WTC11 (cell line): ENCODE measurements around the gene TAPT1. TPM values are rescaled to one million over a fixed set of nuclear protein-coding genes. Genes with fewer than 3 reads are reported as not detected.

Experiments
- ATAC-seq: fragments of 200-7000 bp; cut with Tn5 transposase; 2 replicates; pipeline ENCODE4 v1.10.0; 2021; ENCODE audit warnings: mild to moderate bottlenecking, moderate library complexity
- CTCF ChIA-PET: fragments of 300-600 bp; sonication (Branson Sonifier 250); formaldehyde crosslinking; loops from one replicate; lab custom pipeline; 2021; ENCODE audit warnings: antibody characterized with exemption; lab: Charles Lee
- POLR2A ChIA-PET: fragments of 350-600 bp; sonication (Branson Sonifier 250); formaldehyde crosslinking; loops from one replicate; lab custom pipeline; 2021; ENCODE audit warnings: antibody characterized with exemption; lab: Charles Lee
- DNase-seq: peaks from one replicate; pipeline ENCODE4 v3.0.0; 2021; ENCODE audit warnings: low spot score
- H3K27ac Mint-ChIP-seq: 2 replicates; pipeline ENCODE4 v1.8.0; 2021; ENCODE audit warnings: mixed read lengths
- H3K27me3 Mint-ChIP-seq: 2 replicates; pipeline ENCODE4 v1.8.0; 2021; ENCODE audit warnings: low read depth, mild to moderate bottlenecking, moderate library complexity, mixed read lengths
- H3K36me3 Mint-ChIP-seq: 2 replicates; pipeline ENCODE4 v1.8.0; 2021; ENCODE audit warnings: mixed read lengths
- H3K4me1 Mint-ChIP-seq: 2 replicates; pipeline ENCODE4 v1.8.0; 2022; ENCODE audit warnings: mixed read lengths
- H3K4me3 Mint-ChIP-seq: 2 replicates; pipeline ENCODE4 v1.8.0; 2021; ENCODE audit warnings: mild to moderate bottlenecking, moderate library complexity, mixed read lengths
- H3K9me3 Mint-ChIP-seq: 2 replicates; pipeline ENCODE4 v1.8.0; 2021; ENCODE audit warnings: mixed read lengths
- AFF4 ChIP-seq: sonication (generic); formaldehyde crosslinking; IDR thresholded peaks from 2 replicates; pipeline ENCODE4 v1.8.1; 2023; ENCODE audit warnings: mild to moderate bottlenecking, missing genetic modification reagents, borderline replicate concordance
- ATF1 ChIP-seq: sonication (generic); formaldehyde crosslinking; IDR thresholded peaks from 2 replicates; pipeline ENCODE4 v1.8.1; 2023; ENCODE audit warnings: mild to moderate bottlenecking, moderate library complexity, missing genetic modification reagents
- E2F1 ChIP-seq: sonication (generic); formaldehyde crosslinking; IDR thresholded peaks from 2 replicates; pipeline ENCODE4 v1.8.0; 2022; ENCODE audit warnings: mild to moderate bottlenecking, missing genetic modification reagents
- ELF4 ChIP-seq: sonication (generic); formaldehyde crosslinking; IDR thresholded peaks from 2 replicates; pipeline ENCODE4 v1.8.1; 2022; ENCODE audit warnings: low read depth, mild to moderate bottlenecking, moderate library complexity, missing genetic modification reagents
- ERG ChIP-seq: fragments of 250-450 bp; sonication (Bioruptor Pico); IDR thresholded peaks from 2 replicates; pipeline ENCODE4 v1.8.0; 2021; ENCODE audit warnings: mild to moderate bottlenecking
- GABPB1 ChIP-seq: sonication (generic); formaldehyde crosslinking; IDR thresholded peaks from 2 replicates; pipeline ENCODE4 v1.8.1; 2023; ENCODE audit warnings: mild to moderate bottlenecking, missing genetic modification reagents
- KAT7 ChIP-seq: sonication (generic); formaldehyde crosslinking; IDR thresholded peaks from 2 replicates; pipeline ENCODE4 v1.8.1; 2023; ENCODE audit warnings: missing genetic modification reagents, mild to moderate bottlenecking, borderline replicate concordance
- PREB ChIP-seq: sonication (generic); formaldehyde crosslinking; IDR thresholded peaks from 2 replicates; pipeline ENCODE4 v1.8.1; 2022; ENCODE audit warnings: mild to moderate bottlenecking, missing genetic modification reagents, moderate library complexity, borderline replicate concordance
- STAT6 ChIP-seq: sonication (generic); formaldehyde crosslinking; conservative IDR thresholded peaks from 2 replicates; pipeline ENCODE4 v1.8.1; 2023; ENCODE audit warnings: mild to moderate bottlenecking, low read depth, missing genetic modification reagents, moderate library complexity
- TCF7 ChIP-seq: sonication (generic); formaldehyde crosslinking; IDR thresholded peaks from 2 replicates; pipeline ENCODE4 v1.8.0; 2022; ENCODE audit warnings: mild to moderate bottlenecking, low read depth, missing genetic modification reagents, moderate library complexity
- USF2 ChIP-seq: sonication (generic); formaldehyde crosslinking; IDR thresholded peaks from 2 replicates; pipeline ENCODE4 v1.8.1; 2023; ENCODE audit warnings: mild to moderate bottlenecking, missing genetic modification reagents, moderate library complexity
- ZNF121 ChIP-seq: sonication (generic); formaldehyde crosslinking; IDR thresholded peaks from 2 replicates; pipeline ENCODE4 v1.8.0; 2023; ENCODE audit warnings: missing genetic modification reagents
- ZNF512 ChIP-seq: sonication (generic); formaldehyde crosslinking; IDR thresholded peaks from 2 replicates; pipeline ENCODE4 v1.8.1; 2022; ENCODE audit warnings: missing genetic modification reagents, borderline replicate concordance
- total RNA-seq: library from RNA; stranded (reverse); gene quantifications from 3 replicates; pipeline ENCODE4 v1.2.3, GENCODE V29; 2021

TAPT1 gene
- total RNA-seq, 1 experiment from 2014 or later, result 12.4 TPM

GRCh38 chr4:16113741-16114140, 112.5 kb downstream of the TAPT1 start:
- H3K4me3 Mint-ChIP-seq, result no peak overlapping the region
- no peaks in the 10 kb centered on the region for H3K36me3 Mint-ChIP-seq
- H3K9me3 Mint-ChIP-seq, result no peaks in the 10 kb centered on the region
- H3K27ac Mint-ChIP-seq, result no peak overlapping the region
- peaks cover 3% of the 10 kb centered on the region; the same call in 1 of the 2 replicates for H3K27me3 Mint-ChIP-seq
- DNase-seq (no peak), ATAC-seq (no peak)
- CTCF ChIA-PET, result no interaction called here
- H3K4me1 Mint-ChIP-seq, result no peaks in the 10 kb centered on the region
- TF ChIP-seq ERG (CRISPR knock-in tag), result no peak
- POLR2A ChIA-PET, result no interaction called here

GRCh38 chr4:16111533-16111932, 114.7 kb downstream of the TAPT1 start:
- H3K4me3 Mint-ChIP-seq, result no peak overlapping the region

GRCh38 chr4:16110661-16111290, 115.5 kb downstream of the TAPT1 start:
- ChIA-PET CTCF (no interaction called here), POLR2A (no interaction called here)
- H3K9me3 Mint-ChIP-seq, result no peaks in the 10 kb centered on the region
- H3K27ac Mint-ChIP-seq, result no peak overlapping the region
- H3K4me3 Mint-ChIP-seq, result no peak overlapping the region
- peaks cover 11% of the 10 kb centered on the region; the same call in 1 of the 2 replicates for H3K27me3 Mint-ChIP-seq
- H3K4me1 Mint-ChIP-seq, result no peaks in the 10 kb centered on the region
- DNase-seq (no peak), ATAC-seq (no peak)
- no peaks in the 10 kb centered on the region for H3K36me3 Mint-ChIP-seq
- TF ChIP-seq ATF1 (no peak), KAT7 (CRISPR knock-in tag) (no peak), ZNF512 (CRISPR knock-in tag) (no peak), USF2 (CRISPR knock-in tag) (no peak), E2F1 (CRISPR knock-in tag) (no peak), ELF4 (CRISPR knock-in tag) (no peak), PREB (no peak), ZNF121 (CRISPR knock-in tag) (no peak), STAT6 (no peak)

More at GRCh38 chr4:16111533-16111932, 114.7 kb downstream of the TAPT1 start:
- Mint-ChIP-seq H3K4me1 (no peaks in the 10 kb centered on the region), H3K27ac (no peak overlapping the region), H3K9me3 (no peaks in the 10 kb centered on the region), H3K36me3 (no peaks in the 10 kb centered on the region), H3K27me3 (peaks cover 11% of the 10 kb centered on the region; the same call in 1 of the 2 replicates)
- TF ChIP-seq TCF7 (CRISPR knock-in tag) (no peak), GABPB1 (CRISPR knock-in tag) (0 out of 2 replicates have a peak, but pooled peaks have one; percentile 26), AFF4 (no peak)
- DNase-seq, result no peak
- ChIA-PET POLR2A (no interaction called here), CTCF (no interaction called here)
- ATAC-seq, result no peak
